DMS 273 treated with DMSO at 0.1 percent for 48 hours (cell line): Measurements from ENCODE around the gene SSC5D.

Experiments used
- DNase-seq: peaks from one replicate; lab custom pipeline; 2025; lab: John Stamatoyannopoulos, UW

The SSC5D gene

GRCh38 chr19:55455576-55456235 is 32.5 kb upstream of the SSC5D start:
- DNase-seq = no peak

- DNase-seq = no peak
Measured at GRCh38 chr19:55456347-55456746, 31.9 kb upstream of the SSC5D start.

DNA sequence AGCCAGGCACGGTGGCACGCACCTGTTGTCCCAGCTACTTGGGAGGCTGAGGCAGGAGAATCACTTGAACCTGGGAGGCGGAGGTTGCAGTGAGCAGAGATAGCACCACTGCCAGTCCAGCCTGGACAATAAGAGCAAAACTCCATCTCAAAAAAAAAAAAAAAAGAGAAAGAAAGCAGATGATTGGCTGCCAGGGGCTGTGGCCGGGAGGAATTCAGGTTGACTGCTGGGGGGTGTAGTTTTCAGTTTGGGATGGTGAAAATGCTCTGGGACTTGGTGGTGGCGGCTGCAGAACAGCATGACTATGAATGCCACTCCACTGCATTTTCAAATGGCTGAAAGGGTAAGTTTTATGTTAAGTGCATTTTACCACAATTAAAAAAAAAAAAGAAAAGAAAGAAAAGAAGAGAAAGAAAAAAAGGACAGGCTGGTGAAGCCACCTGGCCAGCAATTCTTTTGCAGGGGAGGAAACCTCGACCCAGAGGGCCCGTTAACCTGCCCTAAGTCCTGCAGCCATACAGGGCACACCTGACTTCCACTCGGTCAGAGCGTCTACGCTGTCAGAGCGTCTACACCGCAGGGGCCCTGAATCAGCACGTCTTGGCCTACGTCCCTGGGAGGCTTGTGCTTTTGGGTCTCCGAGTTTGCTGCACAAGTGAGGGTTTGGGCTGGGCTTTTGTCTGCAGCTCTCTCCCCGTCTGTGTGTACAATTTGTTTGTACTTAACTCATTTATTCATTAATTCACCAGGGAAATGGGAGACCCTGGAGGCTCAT is 30.4 kb upstream of the SSC5D start:
- no peak for DNase-seq

DNA sequence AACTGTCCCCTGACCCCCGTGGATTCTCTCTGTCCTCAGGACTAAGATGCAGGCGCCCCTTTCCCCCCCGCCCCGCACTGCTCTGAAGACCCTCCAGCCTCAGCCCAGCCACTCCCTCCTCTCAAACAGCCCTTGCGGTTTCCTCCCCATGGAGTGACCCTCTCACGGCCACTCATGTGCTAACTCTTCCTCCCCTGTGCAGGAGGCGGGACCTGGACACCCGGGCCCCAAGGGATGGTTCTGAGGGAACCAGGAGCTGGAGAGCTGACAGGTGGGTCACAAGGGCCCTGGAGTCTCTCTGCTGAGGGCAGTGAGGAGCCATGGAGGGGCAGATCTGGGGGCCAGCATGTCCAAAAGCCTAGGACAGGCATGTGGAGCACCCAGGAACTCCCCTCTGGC is 28.7 kb upstream of the SSC5D start:
- DNase-seq = no peak

DNA sequence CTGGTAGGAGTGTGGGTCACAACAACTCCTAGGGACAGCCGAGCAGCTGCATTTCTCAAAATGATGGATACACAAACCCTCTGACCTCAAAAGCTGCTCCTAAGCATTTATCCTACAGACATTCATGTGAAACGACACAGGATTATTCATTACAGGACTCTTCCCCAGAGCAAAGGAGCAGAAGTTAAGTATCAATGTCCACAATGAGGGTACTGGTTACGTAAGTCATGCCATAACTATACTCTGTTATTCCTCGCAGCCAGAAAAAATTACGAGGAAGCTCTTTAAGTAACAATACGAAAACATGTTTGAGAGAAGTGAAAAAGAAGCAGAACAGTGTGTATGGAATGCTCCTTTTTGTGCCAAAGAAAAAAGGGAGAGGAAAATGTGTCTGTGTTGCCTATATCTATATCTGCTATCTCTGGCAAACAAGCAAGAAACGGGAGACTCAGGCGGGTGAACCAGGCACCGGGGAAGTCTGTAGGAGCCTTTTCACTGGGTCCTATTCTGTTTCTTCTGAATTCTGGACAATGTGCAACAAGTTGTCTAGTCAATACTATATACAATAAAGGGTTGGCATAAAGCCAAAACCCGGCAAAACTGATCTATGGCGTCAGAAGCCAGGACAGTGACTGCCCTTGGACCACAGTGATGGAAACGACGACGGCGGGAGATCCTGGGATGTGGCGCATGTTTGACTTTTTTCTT is 28.1 kb upstream of the SSC5D start:
- no peak for DNase-seq

DNA sequence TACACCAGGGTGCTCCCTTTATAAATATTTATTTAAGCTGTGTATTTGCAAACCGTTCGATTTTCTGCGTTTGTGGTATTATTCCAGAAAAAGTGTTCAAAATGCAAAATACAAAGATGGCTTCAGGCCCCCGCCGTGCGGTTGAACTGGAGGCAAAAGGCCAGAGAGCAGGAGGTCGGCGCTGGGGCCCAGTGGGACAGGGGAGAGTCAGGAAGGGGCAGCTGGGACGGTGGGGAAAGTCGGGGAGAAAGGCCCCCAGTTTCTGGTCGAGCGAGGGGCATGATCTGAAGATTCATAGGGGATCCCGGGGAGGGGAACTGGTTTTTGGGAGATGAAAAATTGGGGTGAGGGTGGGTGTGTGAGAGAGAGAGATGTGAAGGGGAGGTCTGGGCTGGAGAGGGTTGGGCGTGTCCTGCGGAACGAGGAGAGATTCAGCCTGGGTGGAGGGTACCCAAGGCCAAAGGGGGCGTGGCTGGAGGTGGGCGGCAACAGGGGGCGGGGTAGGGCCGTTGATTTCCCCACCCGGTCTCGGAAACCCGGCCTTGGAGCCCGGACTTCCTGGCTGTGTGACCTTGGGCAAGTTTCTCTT is 27.5 kb upstream of the SSC5D start:
- no peak for DNase-seq

- DNase-seq = peak; percentile 99
Measured at GRCh38 chr19:55461259-55461973, 26.8 kb upstream of the SSC5D start, which contains the start of gene ISOC2. Gene ISOC2 (minus strand): TSS chr19:55461642. CDS start chr19:55456486, 5,156 bp downstream.

- no peak for DNase-seq
Measured at GRCh38 chr19:55461974-55462626, 26.1 kb upstream of the SSC5D start.

- no peak for DNase-seq
Measured at GRCh38 chr19:55462722-55463121, 25.5 kb upstream of the SSC5D start.

- DNase-seq = no peak
Measured at GRCh38 chr19:55463583-55464031, 24.6 kb upstream of the SSC5D start.

- DNase-seq = no peak
Measured at GRCh38 chr19:55464039-55464661, 24.1 kb upstream of the SSC5D start.

- no peak for DNase-seq
Measured at GRCh38 chr19:55464662-55465054, 23.6 kb upstream of the SSC5D start, which contains the start of gene C19orf85. Gene C19orf85 (minus strand): TSS chr19:55464751. CDS start chr19:55464554, 197 bp downstream.

- no peak for DNase-seq
Measured at GRCh38 chr19:55465460-55466240, 22.6 kb upstream of the SSC5D start.

DNA sequence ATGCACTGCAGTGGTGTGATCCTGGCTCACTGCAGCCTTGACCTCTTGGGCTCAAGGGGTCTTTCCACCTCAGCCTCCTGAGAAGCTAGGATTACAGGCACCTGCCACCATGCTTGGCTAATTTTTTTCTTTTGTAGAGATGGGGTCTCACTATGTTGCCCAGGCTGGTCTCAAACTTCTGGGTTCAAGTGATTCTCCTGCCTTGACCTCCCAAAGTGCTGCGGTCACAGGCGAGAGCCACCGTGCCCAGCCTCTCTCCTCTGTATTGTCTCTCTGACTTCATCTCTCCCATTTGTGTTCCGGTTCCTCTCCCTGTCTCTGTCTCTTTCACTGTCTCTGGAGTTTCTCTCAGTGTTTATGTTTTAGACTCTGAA is 22.0 kb upstream of the SSC5D start:
- no peak for DNase-seq

GRCh38 chr19:55467236-55468053 is 20.8 kb upstream of the SSC5D start:
- no peak for DNase-seq

DNA sequence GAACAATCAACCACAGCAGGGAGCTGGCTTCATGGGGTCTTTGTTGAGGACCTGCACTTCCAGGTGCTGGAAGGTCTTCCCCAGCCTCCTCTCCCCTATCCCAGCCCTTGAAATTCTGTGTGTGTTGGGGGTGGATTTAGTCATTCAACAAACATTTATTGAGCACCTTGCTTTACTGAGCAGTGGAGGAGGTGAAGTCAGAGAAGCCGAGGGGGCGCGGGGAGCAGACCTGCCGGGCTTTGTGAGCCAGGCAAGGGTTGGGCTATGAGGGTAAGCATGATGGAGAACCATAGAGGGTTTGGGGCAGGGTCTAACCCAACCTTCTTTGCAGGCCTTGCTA is 20.2 kb upstream of the SSC5D start:
- no peak for DNase-seq

DNA sequence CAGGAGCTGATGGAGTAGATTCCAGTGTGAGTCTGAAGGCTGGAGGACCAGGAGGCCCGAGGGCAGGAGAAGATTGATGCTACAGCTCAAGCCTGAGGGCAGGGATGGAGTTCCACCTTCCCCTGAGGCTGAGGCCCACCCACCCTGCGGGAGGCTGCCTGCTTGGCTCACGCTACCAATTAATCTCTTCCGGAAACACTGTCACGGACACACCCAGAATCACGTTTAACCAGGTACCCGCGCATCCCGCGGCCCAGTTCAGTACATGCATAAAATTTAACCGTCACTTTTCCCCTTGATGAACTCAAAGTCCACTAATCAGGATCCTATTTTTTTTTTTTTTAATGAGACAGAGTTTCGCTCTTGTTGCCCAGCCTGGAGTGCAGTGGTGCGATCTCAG is 17.0 kb upstream of the SSC5D start:
- no peak for DNase-seq

GRCh38 chr19:55472463-55472862 is 15.8 kb upstream of the SSC5D start:
- no peak for DNase-seq
